Measurements from ENCODE around the gene OTULINL. TPM values are rescaled to one million over a fixed set of nuclear protein-coding genes. Genes with fewer than 3 reads are reported as not detected.
A peak's percentile ranks its signal among the peaks of the same experiment; 100 is the strongest.

The OTULINL gene
- 10 to 100 TPM in 1 of 4 donors, 1 to 10 TPM in 3; 3.8 to 12.3 (median 4.6) TPM for total RNA-seq

DNA sequence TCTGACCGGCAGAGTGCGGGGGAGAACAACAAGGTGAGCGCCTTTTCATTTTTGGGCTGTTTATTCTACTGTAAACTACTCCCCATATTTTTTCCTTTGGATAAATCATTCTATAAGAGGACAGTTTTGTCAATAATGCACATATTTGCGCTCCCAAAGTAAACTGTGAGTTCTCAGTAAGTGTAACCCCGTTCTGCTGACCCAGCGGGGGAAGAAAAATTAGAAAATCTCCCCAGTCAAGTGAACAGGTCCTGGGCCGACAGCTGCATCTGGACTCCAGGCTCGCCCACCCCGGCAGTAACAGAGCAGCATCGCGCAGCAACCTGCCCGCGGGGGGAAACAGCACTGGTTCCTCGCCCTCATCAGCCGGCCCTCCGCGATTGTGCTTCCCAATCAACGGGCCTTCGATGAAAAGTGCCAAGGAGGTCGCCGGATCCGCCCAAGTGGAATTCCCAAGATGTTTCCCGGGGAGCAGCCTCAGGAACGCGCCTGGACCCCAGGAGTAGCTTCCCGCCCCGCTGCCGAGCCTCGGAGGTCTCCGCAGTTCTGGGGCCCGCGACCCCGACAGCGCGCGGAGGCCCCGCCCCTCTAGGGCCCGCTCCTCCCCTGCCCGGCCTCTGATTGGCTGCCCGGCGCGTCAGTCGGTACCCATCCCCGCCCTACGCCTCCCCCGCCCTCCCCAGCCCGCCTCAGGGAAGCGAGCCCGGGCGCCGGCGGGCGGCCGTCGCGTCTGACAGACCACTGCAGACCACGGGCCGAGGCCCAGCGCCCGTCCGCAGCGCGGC is at the start of gene OTULINL:
OTULINL (plus strand) TSS at position 687 of the 785 bp plus-strand sequence. CDS start 103 bp downstream, outside the sequence.
- DNase-seq (ENCODE audit: low spot score in 2 of 2) = peak; percentile 69 to 79
- TF ChIP-seq POLR2A (IDR thresholded peaks at IDR 0.05) = peak in 1 of 2 donors; percentile 38
- no peak for TF ChIP-seq EP300 (IDR thresholded peaks at IDR 0.05)
- TF ChIP-seq, protein P1, sequence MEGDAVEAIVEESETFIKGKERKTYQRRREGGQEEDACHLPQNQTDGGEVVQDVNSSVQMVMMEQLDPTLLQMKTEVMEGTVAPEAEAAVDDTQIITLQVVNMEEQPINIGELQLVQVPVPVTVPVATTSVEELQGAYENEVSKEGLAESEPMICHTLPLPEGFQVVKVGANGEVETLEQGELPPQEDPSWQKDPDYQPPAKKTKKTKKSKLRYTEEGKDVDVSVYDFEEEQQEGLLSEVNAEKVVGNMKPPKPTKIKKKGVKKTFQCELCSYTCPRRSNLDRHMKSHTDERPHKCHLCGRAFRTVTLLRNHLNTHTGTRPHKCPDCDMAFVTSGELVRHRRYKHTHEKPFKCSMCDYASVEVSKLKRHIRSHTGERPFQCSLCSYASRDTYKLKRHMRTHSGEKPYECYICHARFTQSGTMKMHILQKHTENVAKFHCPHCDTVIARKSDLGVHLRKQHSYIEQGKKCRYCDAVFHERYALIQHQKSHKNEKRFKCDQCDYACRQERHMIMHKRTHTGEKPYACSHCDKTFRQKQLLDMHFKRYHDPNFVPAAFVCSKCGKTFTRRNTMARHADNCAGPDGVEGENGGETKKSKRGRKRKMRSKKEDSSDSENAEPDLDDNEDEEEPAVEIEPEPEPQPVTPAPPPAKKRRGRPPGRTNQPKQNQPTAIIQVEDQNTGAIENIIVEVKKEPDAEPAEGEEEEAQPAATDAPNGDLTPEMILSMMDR (IDR thresholded peaks at IDR 0.05) = no peak
- Histone ChIP-seq H3K36me3 (no peaks in the 10 kb centered on the region), H3K9me3 (no peaks in the 10 kb centered on the region), H3K27me3 (no peaks in the 10 kb centered on the region), H3K4me1 (peaks cover 0 to 27% (median 6%) of the 10 kb centered on the region in 4 donors), H3K4me3 (peak within 1 kb of the TSS; percentile 44 to 91 (median 68)), H3K27ac (peak within 1 kb of the TSS in 3 of 4 donors; percentile 40 to 89 (median 83))
- WGBS, 2 donors = 9 to 19% methylated on average over 21 to 52 of the region's 63 CpGs

- TF ChIP-seq, protein P1 (IDR thresholded peaks at IDR 0.05) = no peak
- no peak for TF ChIP-seq POLR2A (IDR thresholded peaks at IDR 0.05)
- no peak for TF ChIP-seq EP300 (IDR thresholded peaks at IDR 0.05)
- no peak overlapping the region for H3K27ac ChIP-seq
- 75 to 82% methylated on average over 3 of the region's 3 CpGs for WGBS, 2 donors
Measured at GRCh38 chr5:14532180-14532579, 49.4 kb upstream of the OTULINL start.

GRCh38 chr5:14534773-14535172 is 46.8 kb upstream of the OTULINL start:
- Histone ChIP-seq H3K27ac (no peak overlapping the region), H3K4me1 (peaks cover 0 to 7% (median 0%) of the 10 kb centered on the region in 4 donors), H3K9me3 (no peaks in the 10 kb centered on the region), H3K36me3 (no peaks in the 10 kb centered on the region), H3K27me3 (no peaks in the 10 kb centered on the region), H3K4me3 (no peak overlapping the region)
- 22 to 25% methylated on average over 7 of the region's 7 CpGs for WGBS, 2 donors
- DNase-seq (ENCODE audit: low spot score in 2 of 2) = peak in 1 of 2 donors; percentile 16
- TF ChIP-seq POLR2A (IDR thresholded peaks at IDR 0.05) (no peak), EP300 (IDR thresholded peaks at IDR 0.05) (peak in 1 of 2 donors; percentile 43)
- TF ChIP-seq, protein P1 (IDR thresholded peaks at IDR 0.05) = no peak

More at GRCh38 chr5:14532180-14532579, 49.4 kb upstream of the OTULINL start:
- Histone ChIP-seq H3K4me3 (no peak overlapping the region), H3K36me3 (no peaks in the 10 kb centered on the region), H3K9me3 (no peaks in the 10 kb centered on the region), H3K4me1 (peaks cover 0 to 7% (median 0%) of the 10 kb centered on the region in 4 donors), H3K27me3 (no peaks in the 10 kb centered on the region)
- no peak for DNase-seq (ENCODE audit: low spot score in 2 of 2)

DNA sequence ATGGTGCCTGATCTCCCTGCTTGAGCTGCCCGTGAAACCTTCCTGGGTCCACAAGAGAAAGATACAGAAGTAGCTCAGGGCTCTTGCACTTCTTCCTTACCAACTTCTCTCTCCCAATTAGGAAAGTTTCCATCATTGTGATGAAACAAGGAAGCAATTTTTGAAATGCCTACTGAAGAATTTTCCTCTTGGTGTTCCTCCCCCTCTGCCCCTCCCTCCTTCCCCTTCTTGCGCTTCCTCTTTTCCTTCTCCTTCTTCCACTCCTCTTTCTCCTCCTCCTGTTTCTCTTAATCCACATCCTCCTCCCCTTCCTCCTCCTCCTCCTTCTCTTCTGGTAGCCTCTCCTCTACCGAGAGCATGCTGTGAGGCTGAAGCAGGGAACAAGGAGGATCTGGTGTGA is 36.3 kb upstream of the OTULINL start:
- TF ChIP-seq EP300 (IDR thresholded peaks at IDR 0.05) = peak in 1 of 2 donors; percentile 78
- TF ChIP-seq, protein P1 (IDR thresholded peaks at IDR 0.05) = no peak
- no peak for TF ChIP-seq POLR2A (IDR thresholded peaks at IDR 0.05)
- H3K4me1 ChIP-seq = no peaks in the 10 kb centered on the region
- DNase-seq (ENCODE audit: low spot score in 2 of 2) = peak in 1 of 2 donors; percentile 21
- H3K27me3 ChIP-seq = no peaks in the 10 kb centered on the region
- no peaks in the 10 kb centered on the region for H3K36me3 ChIP-seq
- 57 to 60% methylated on average over 3 of the region's 3 CpGs for WGBS, 2 donors
- H3K9me3 ChIP-seq = peaks cover 0 to 20% (median 2%) of the 10 kb centered on the region in 4 donors
- no peak overlapping the region for H3K4me3 ChIP-seq
- no peak overlapping the region for H3K27ac ChIP-seq

GRCh38 chr5:14545862-14546261 is 35.7 kb upstream of the OTULINL start:
- WGBS, 2 donors = 50 to 69% methylated on average over 1 of the region's 1 CpG
- H3K9me3 ChIP-seq = peaks cover 0 to 14% (median 2%) of the 10 kb centered on the region in 4 donors
- TF ChIP-seq, protein P1 (IDR thresholded peaks at IDR 0.05) = no peak
- TF ChIP-seq EP300 (IDR thresholded peaks at IDR 0.05) (no peak), POLR2A (IDR thresholded peaks at IDR 0.05) (no peak)
- H3K36me3 ChIP-seq = no peaks in the 10 kb centered on the region
- no peak overlapping the region for H3K4me3 ChIP-seq
- H3K27ac ChIP-seq = no peak overlapping the region
- no peaks in the 10 kb centered on the region for H3K27me3 ChIP-seq
- DNase-seq (ENCODE audit: low spot score in 2 of 2) = no peak
- no peaks in the 10 kb centered on the region for H3K4me1 ChIP-seq
